ENCODE results near the gene SLC5A11. TPM values are rescaled to one million over a fixed set of nuclear protein-coding genes. Genes with fewer than 3 reads are reported as not detected.

The SLC5A11 gene
- total RNA-seq, 2 donors from 2014 or later, result not detected

- Histone ChIP-seq H3K27ac (no peak overlapping the region), H3K9me3 (no peaks in the 10 kb centered on the region), H3K27me3 (no peaks in the 10 kb centered on the region), H3K4me1 (no peaks in the 10 kb centered on the region), H3K36me3 (replicated peaks in 1 of 2; ENCODE audit: insufficient read depth in 1 of 2, low read depth in 2 of 2) (peaks cover 6 to 21% of the 10 kb centered on the region in 2 donors), H3K4me3 (no peak overlapping the region)
- intact Hi-C loops (cut with DNase I), result no loop called here
- no peak for ATAC-seq
- DNase-seq, result no peak
- WGBS, 2 donors, result 96 to 98% methylated on average over 5 of the region's 5 CpGs
- TF ChIP-seq POLR2A (IDR thresholded peaks at IDR 0.05), result no peak
- no peak for TF ChIP-seq CTCF (IDR thresholded peaks at IDR 0.05)
Observed at GRCh38 chr16:24950275-24950674, 104.5 kb downstream of the SLC5A11 start.

GRCh38 chr16:24953306-24953705 is 107.5 kb downstream of the SLC5A11 start:
- no peak overlapping the region for H3K27ac ChIP-seq
- TF ChIP-seq CTCF (IDR thresholded peaks at IDR 0.05) (no peak), POLR2A (IDR thresholded peaks at IDR 0.05) (no peak)
- no peak overlapping the region for H3K4me3 ChIP-seq
- H3K9me3 ChIP-seq, result no peaks in the 10 kb centered on the region
- peaks cover 0 to 22% of the 10 kb centered on the region in 2 donors for H3K36me3 ChIP-seq (replicated peaks in 1 of 2; ENCODE audit: insufficient read depth in 1 of 2, low read depth in 2 of 2)
- no peak for DNase-seq
- no peak for ATAC-seq
- WGBS, 2 donors, result 78 to 92% methylated on average over 6 of the region's 6 CpGs
- H3K4me1 ChIP-seq, result no peaks in the 10 kb centered on the region
- H3K27me3 ChIP-seq, result no peaks in the 10 kb centered on the region
- intact Hi-C loops (cut with DNase I), result no loop called here

DNA sequence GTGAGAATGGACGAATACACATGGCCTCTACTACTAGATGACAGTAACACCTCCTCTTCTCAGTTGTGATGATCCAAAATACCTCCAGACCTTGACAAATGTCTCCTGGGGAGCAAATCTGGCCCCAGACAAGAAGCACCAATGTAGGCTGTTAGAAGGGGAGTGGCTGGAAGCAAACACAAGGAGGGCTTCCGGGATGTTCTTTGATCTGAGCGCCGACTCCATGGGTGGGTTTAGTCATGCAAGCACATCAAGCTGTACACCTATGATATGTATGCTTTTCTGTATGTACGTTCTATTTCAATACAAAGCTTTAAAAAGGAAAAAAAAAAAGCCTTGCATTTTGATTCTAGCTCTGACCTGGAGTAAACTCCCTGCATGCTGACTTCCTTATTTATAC is 108.0 kb downstream of the SLC5A11 start:
- peaks cover 0 to 25% of the 10 kb centered on the region in 2 donors for H3K36me3 ChIP-seq (replicated peaks in 1 of 2; ENCODE audit: insufficient read depth in 1 of 2, low read depth in 2 of 2)
- no peak overlapping the region for H3K27ac ChIP-seq
- no peak for ATAC-seq
- H3K27me3 ChIP-seq, result no peaks in the 10 kb centered on the region
- TF ChIP-seq CTCF (IDR thresholded peaks at IDR 0.05), result no peak
- no peak for TF ChIP-seq POLR2A (IDR thresholded peaks at IDR 0.05)
- no peak overlapping the region for H3K4me3 ChIP-seq
- H3K4me1 ChIP-seq, result no peaks in the 10 kb centered on the region
- no peak for DNase-seq
- H3K9me3 ChIP-seq, result no peaks in the 10 kb centered on the region
- intact Hi-C loops (cut with DNase I), result no loop called here
- 98% methylated on average over 5 of the region's 5 CpGs for WGBS, 2 donors

GRCh38 chr16:24954137-24954536 is 108.4 kb downstream of the SLC5A11 start:
- WGBS, 2 donors, result 86 to 98% methylated on average over 4 of the region's 4 CpGs
- TF ChIP-seq CTCF (IDR thresholded peaks at IDR 0.05) (no peak), POLR2A (IDR thresholded peaks at IDR 0.05) (no peak)
- Histone ChIP-seq H3K27me3 (no peaks in the 10 kb centered on the region), H3K36me3 (replicated peaks in 1 of 2; ENCODE audit: insufficient read depth in 1 of 2, low read depth in 2 of 2) (peaks cover 0 to 26% of the 10 kb centered on the region in 2 donors), H3K9me3 (no peaks in the 10 kb centered on the region), H3K4me1 (no peaks in the 10 kb centered on the region), H3K27ac (no peak overlapping the region), H3K4me3 (no peak overlapping the region)
- intact Hi-C loops (cut with DNase I), result no loop called here
- DNase-seq (no peak), ATAC-seq (no peak)

GRCh38 chr16:24955975-24956731 is 110.4 kb downstream of the SLC5A11 start:
- Histone ChIP-seq H3K4me3 (no peak overlapping the region), H3K27me3 (no peaks in the 10 kb centered on the region), H3K9me3 (no peaks in the 10 kb centered on the region), H3K4me1 (no peaks in the 10 kb centered on the region), H3K27ac (no peak overlapping the region), H3K36me3 (replicated peaks in 1 of 2; ENCODE audit: insufficient read depth in 1 of 2, low read depth in 2 of 2) (peaks cover 0 to 31% of the 10 kb centered on the region in 2 donors)
- ATAC-seq (no peak), DNase-seq (no peak)
- intact Hi-C loops (cut with DNase I), result no loop called here
- WGBS, 2 donors, result 73 to 81% methylated on average over 11 of the region's 11 CpGs
- no peak for TF ChIP-seq CTCF (IDR thresholded peaks at IDR 0.05)
- TF ChIP-seq POLR2A (IDR thresholded peaks at IDR 0.05), result no peak

Measured in body of pancreas (tissue), 4 donors.